GM19467 (cell line): ENCODE measurements around the gene KLHDC7B.
A peak's percentile ranks its signal among the peaks of the same experiment; 100 is the strongest.

Source experiments
- ATAC-seq: cut with Tn5 transposase; IDR thresholded peaks from one replicate; pipeline ENCODE4 v1.9.1; 2021; ENCODE audit warnings: mild to moderate bottlenecking, moderate library complexity; ENCODE audit not compliant: unreplicated experiment

Gene KLHDC7B

GRCh38 chr22:50571264-50572175 is 25.8 kb downstream of the KLHDC7B start:
- ATAC-seq = no peak

- no peak for ATAC-seq
Observed at GRCh38 chr22:50572965-50573364, 27.3 kb downstream of the KLHDC7B start.

GRCh38 chr22:50573491-50574382 is 28.0 kb downstream of the KLHDC7B start:
- ATAC-seq = no peak

- no peak for ATAC-seq
Observed at GRCh38 chr22:50574383-50574755, 28.7 kb downstream of the KLHDC7B start.

GRCh38 chr22:50575426-50575941 is 29.8 kb downstream of the KLHDC7B start:
- no peak for ATAC-seq

- no peak for ATAC-seq
Observed at GRCh38 chr22:50576070-50576469, 30.4 kb downstream of the KLHDC7B start.

- no peak for ATAC-seq
Observed at GRCh38 chr22:50576806-50577696, 31.4 kb downstream of the KLHDC7B start.

GRCh38 chr22:50577697-50577986 is 31.9 kb downstream of the KLHDC7B start:
- ATAC-seq = no peak

GRCh38 chr22:50577987-50578775 is 32.5 kb downstream of the KLHDC7B start, which contains the start of gene CPT1B:
TSS of gene CPT1B (minus strand) at chr22:50578427. CDS start at chr22:50577915, 512 bp downstream.
- no peak for ATAC-seq

GRCh38 chr22:50578776-50579310 is 33.1 kb downstream of the KLHDC7B start:
- no peak for ATAC-seq

GRCh38 chr22:50579752-50580151 is 34.1 kb downstream of the KLHDC7B start:
- no peak for ATAC-seq

GRCh38 chr22:50581031-50581949 is 35.6 kb downstream of the KLHDC7B start:
- no peak for ATAC-seq

- no peak for ATAC-seq
Observed at GRCh38 chr22:50581950-50582492, 36.3 kb downstream of the KLHDC7B start.

- ATAC-seq = peak; percentile 92
Observed at GRCh38 chr22:50582493-50583293, 37.0 kb downstream of the KLHDC7B start, which contains the start of gene CHKB. TSS of gene CHKB (minus strand) at chr22:50582849. CDS start at chr22:50582781, 68 bp downstream.

- ATAC-seq = no peak
Observed at GRCh38 chr22:50583294-50583861, 37.7 kb downstream of the KLHDC7B start.

- no peak for ATAC-seq
Observed at GRCh38 chr22:50584106-50585096, 38.7 kb downstream of the KLHDC7B start.
